ENCODE measurements around the gene BRINP2.

- no peak for TF ChIP-seq CTCF (IDR thresholded peaks at IDR 0.05)
- no peak for TF ChIP-seq POLR2A (IDR thresholded peaks at IDR 0.05)
Observed at GRCh38 chr1:177130451-177130945, 40.3 kb upstream of the BRINP2 start.

Measured in thyroid gland (tissue), 4 donors.